Measurements from ENCODE around the gene SRRD. TPM values are rescaled to one million over a fixed set of nuclear protein-coding genes. Genes with fewer than 3 reads are reported as not detected.

The SRRD gene
- total RNA-seq, 1 donor from 2014 or later, result 20.4 TPM

GRCh38 chr22:26485013-26485412, 1.3 kb downstream of the SRRD start:
- Mint-ChIP-seq H3K27me3 (ENCODE audit: unreplicated experiment) (no peaks in the 10 kb centered on the region), H3K27ac (ENCODE audit: unreplicated experiment) (no peak overlapping the region), H3K36me3 (ENCODE audit: unreplicated experiment) (peaks cover 11% of the 10 kb centered on the region), H3K4me3 (ENCODE audit: unreplicated experiment) (peak overlapping the region; percentile 6), H3K4me1 (ENCODE audit: unreplicated experiment) (peaks cover 43% of the 10 kb centered on the region), H3K9me3 (ENCODE audit: unreplicated experiment) (no peaks in the 10 kb centered on the region)
- no peak for DNase-seq (ENCODE audit: extremely low spot score, unreplicated experiment)
- TF ChIP-seq CTCF (IDR thresholded peaks at IDR 0.05), result no peak

- no peaks in the 10 kb centered on the region for H3K9me3 Mint-ChIP-seq (ENCODE audit: unreplicated experiment)
- H3K27ac Mint-ChIP-seq (ENCODE audit: unreplicated experiment), result no peak overlapping the region
- TF ChIP-seq CTCF (IDR thresholded peaks at IDR 0.05), result no peak
- DNase-seq (ENCODE audit: extremely low spot score, unreplicated experiment), result no peak
- no peaks in the 10 kb centered on the region for H3K27me3 Mint-ChIP-seq (ENCODE audit: unreplicated experiment)
- peaks cover 14% of the 10 kb centered on the region for H3K36me3 Mint-ChIP-seq (ENCODE audit: unreplicated experiment)
- no peak overlapping the region for H3K4me3 Mint-ChIP-seq (ENCODE audit: unreplicated experiment)
- peaks cover 36% of the 10 kb centered on the region for H3K4me1 Mint-ChIP-seq (ENCODE audit: unreplicated experiment)
Measured at GRCh38 chr22:26485806-26486390, 2.2 kb downstream of the SRRD start.

- DNase-seq (ENCODE audit: extremely low spot score, unreplicated experiment), result no peak
- H3K27me3 Mint-ChIP-seq (ENCODE audit: unreplicated experiment), result no peaks in the 10 kb centered on the region
- H3K4me1 Mint-ChIP-seq (ENCODE audit: unreplicated experiment), result peaks cover 31% of the 10 kb centered on the region
- no peak overlapping the region for H3K27ac Mint-ChIP-seq (ENCODE audit: unreplicated experiment)
- H3K36me3 Mint-ChIP-seq (ENCODE audit: unreplicated experiment), result peaks cover 11% of the 10 kb centered on the region
- H3K9me3 Mint-ChIP-seq (ENCODE audit: unreplicated experiment), result no peaks in the 10 kb centered on the region
- TF ChIP-seq CTCF (IDR thresholded peaks at IDR 0.05), result no peak
- H3K4me3 Mint-ChIP-seq (ENCODE audit: unreplicated experiment), result no peak overlapping the region
Measured at GRCh38 chr22:26486394-26486793, 2.7 kb downstream of the SRRD start.

GRCh38 chr22:26487996-26488395, 4.3 kb downstream of the SRRD start:
- H3K9me3 Mint-ChIP-seq (ENCODE audit: unreplicated experiment), result no peaks in the 10 kb centered on the region
- H3K4me3 Mint-ChIP-seq (ENCODE audit: unreplicated experiment), result no peak overlapping the region
- peaks cover 17% of the 10 kb centered on the region for H3K36me3 Mint-ChIP-seq (ENCODE audit: unreplicated experiment)
- no peak for DNase-seq (ENCODE audit: extremely low spot score, unreplicated experiment)
- H3K4me1 Mint-ChIP-seq (ENCODE audit: unreplicated experiment), result peaks cover 16% of the 10 kb centered on the region
- no peaks in the 10 kb centered on the region for H3K27me3 Mint-ChIP-seq (ENCODE audit: unreplicated experiment)
- H3K27ac Mint-ChIP-seq (ENCODE audit: unreplicated experiment), result no peak overlapping the region
- no peak for TF ChIP-seq CTCF (IDR thresholded peaks at IDR 0.05)

- Mint-ChIP-seq H3K27ac (ENCODE audit: unreplicated experiment) (no peak overlapping the region), H3K4me3 (ENCODE audit: unreplicated experiment) (no peak overlapping the region), H3K27me3 (ENCODE audit: unreplicated experiment) (no peaks in the 10 kb centered on the region), H3K9me3 (ENCODE audit: unreplicated experiment) (no peaks in the 10 kb centered on the region), H3K36me3 (ENCODE audit: unreplicated experiment) (peaks cover 26% of the 10 kb centered on the region), H3K4me1 (ENCODE audit: unreplicated experiment) (peaks cover 11% of the 10 kb centered on the region)
- DNase-seq (ENCODE audit: extremely low spot score, unreplicated experiment), result no peak
- TF ChIP-seq CTCF (IDR thresholded peaks at IDR 0.05), result no peak
Measured at GRCh38 chr22:26489447-26490036, 5.9 kb downstream of the SRRD start.
